H9 (cell line): ENCODE results near the gene SLC6A19. TPM values are rescaled to one million over a fixed set of nuclear protein-coding genes. Genes with fewer than 3 reads are reported as not detected.

Source experiments
- DNase-seq: peaks from one replicate; pipeline ENCODE4 v3.0.0-alpha.2; 2017
- H2AFZ ChIP-seq: one replicate; pipeline ENCODE4 v1.6.1; 2013; ENCODE audit warnings: mild to moderate bottlenecking, low read length, control low read depth, moderate library complexity
- H2AK5ac ChIP-seq: 2 replicates; pipeline ENCODE4 v1.6.1; 2013; ENCODE audit warnings: low read length, control low read depth, mixed read lengths; ENCODE audit not compliant: insufficient read length
- H2BK120ac ChIP-seq: one replicate; pipeline ENCODE4 v1.6.1; 2013; ENCODE audit warnings: low read depth, mild to moderate bottlenecking, low read length, control low read depth, inconsistent platforms; ENCODE audit not compliant: poor library complexity, severe bottlenecking
- H2BK12ac ChIP-seq: 2 replicates; pipeline ENCODE4 v1.6.1; 2013; ENCODE audit warnings: low read length, control low read depth, mixed read lengths, low read depth; ENCODE audit not compliant: insufficient read length
- H2BK15ac ChIP-seq: 2 replicates; pipeline ENCODE4 v1.6.1; 2013; ENCODE audit warnings: low read depth, low read length, control low read depth
- H2BK20ac ChIP-seq: one replicate; pipeline ENCODE4 v1.6.1; 2013; ENCODE audit warnings: low read depth, mild to moderate bottlenecking, low read length, control low read depth, inconsistent platforms; ENCODE audit not compliant: poor library complexity, severe bottlenecking
- H2BK5ac ChIP-seq: 2 replicates; pipeline ENCODE4 v1.6.1; 2013; ENCODE audit warnings: low read length, control low read depth, mixed read lengths; ENCODE audit not compliant: insufficient read length
- H3K14ac ChIP-seq: 2 replicates; pipeline ENCODE4 v1.6.1; 2013; ENCODE audit warnings: low read length, control low read depth; ENCODE audit not compliant: insufficient read depth
- H3K18ac ChIP-seq: 2 replicates; pipeline ENCODE4 v1.6.1; 2013; ENCODE audit warnings: low read depth, mild to moderate bottlenecking, mixed read lengths, low read length, control low read depth; ENCODE audit not compliant: insufficient read length
- H3K23ac ChIP-seq: 2 replicates; pipeline ENCODE4 v1.6.1; 2013; ENCODE audit warnings: low read length, control low read depth, mixed read lengths, low read depth; ENCODE audit not compliant: insufficient read length
- H3K23me2 ChIP-seq: 2 replicates; pipeline ENCODE4 v1.6.1; 2013; ENCODE audit warnings: low read depth, mild to moderate bottlenecking, mixed read lengths, low read length, control low read depth; ENCODE audit not compliant: insufficient read length, poor library complexity, severe bottlenecking
- H3K27ac ChIP-seq: 2 replicates; pipeline ENCODE4 v1.5.1; 2013; ENCODE audit warnings: low read length, control low read depth, mixed read lengths, low read depth; ENCODE audit not compliant: insufficient read length
- H3K27me3 ChIP-seq: 2 replicates; pipeline ENCODE4 v1.6.1; 2013; ENCODE audit warnings: low read length, control low read depth, inconsistent platforms; ENCODE audit not compliant: insufficient read depth
- H3K4ac ChIP-seq: 2 replicates; pipeline ENCODE4 v1.6.1; 2013; ENCODE audit warnings: low read depth, mild to moderate bottlenecking, control low read depth, inconsistent platforms, low read length, moderate library complexity
- H3K4me1 ChIP-seq: 2 replicates; pipeline ENCODE4 v1.6.1; 2013; ENCODE audit warnings: low read length, control low read depth, inconsistent platforms; ENCODE audit not compliant: insufficient read depth
- H3K4me2 ChIP-seq: 2 replicates; pipeline ENCODE4 v1.6.1; 2013; ENCODE audit warnings: low read length, control low read depth, mixed read lengths; ENCODE audit not compliant: insufficient read length, insufficient read depth
- H3K56ac ChIP-seq: 2 replicates; pipeline ENCODE4 v1.6.1; 2013; ENCODE audit warnings: low read depth, mild to moderate bottlenecking, mixed read lengths, low read length, control low read depth; ENCODE audit not compliant: insufficient read length
- H3K79me1 ChIP-seq: 2 replicates; pipeline ENCODE4 v1.6.1; 2013; ENCODE audit warnings: low read depth, mild to moderate bottlenecking, moderate library complexity, low read length, control low read depth, inconsistent platforms; ENCODE audit not compliant: insufficient read depth, poor library complexity, severe bottlenecking
- H3K79me2 ChIP-seq: 2 replicates; pipeline ENCODE4 v1.6.1; 2013; ENCODE audit warnings: low read length, control low read depth, inconsistent platforms; ENCODE audit not compliant: insufficient read depth
- H3K9ac ChIP-seq: 2 replicates; pipeline ENCODE4 v1.6.1; 2013; ENCODE audit warnings: low read length, control low read depth, mixed read lengths; ENCODE audit not compliant: insufficient read length; ENCODE audit errors: extremely low read depth
- H3K9me3 ChIP-seq: one replicate; pipeline ENCODE4 v1.6.1; 2013; ENCODE audit warnings: low read depth, low read length, inconsistent platforms; ENCODE audit not compliant: control insufficient read depth
- H3T11ph ChIP-seq: one replicate; pipeline ENCODE4 v1.6.1; 2013; ENCODE audit warnings: mild to moderate bottlenecking, low read length, control low read depth, inconsistent platforms
- H4K20me1 ChIP-seq: one replicate; pipeline ENCODE4 v1.6.1; 2013; ENCODE audit not compliant: control insufficient read depth, insufficient read length, insufficient read depth
- H4K5ac ChIP-seq: 2 replicates; pipeline ENCODE4 v1.6.1; 2013; ENCODE audit warnings: low read depth, mild to moderate bottlenecking, mixed read lengths, low read length, control low read depth; ENCODE audit not compliant: insufficient read length
- H4K8ac ChIP-seq: replicated peaks from 2 replicates; pipeline ENCODE4 v1.6.1; 2013; ENCODE audit warnings: low read length, control low read depth, mixed read lengths, low read depth; ENCODE audit not compliant: insufficient read length
- H4K91ac ChIP-seq: 2 replicates; pipeline ENCODE4 v1.6.1; 2013; ENCODE audit warnings: low read depth, mild to moderate bottlenecking, moderate library complexity, mixed read lengths, low read length, control low read depth; ENCODE audit not compliant: insufficient read length
- H3K27ac Mint-ChIP-seq, 3 experiments: 2 replicates in 2 of 3; 3 replicates in 1 of 3; pipeline ENCODE4 v1.8.0; 2020 to 2021; ENCODE audit warnings: mixed read lengths in 3 of 3, mild to moderate bottlenecking in 1 of 3, moderate library complexity in 1 of 3
- H3K27me3 Mint-ChIP-seq: 2 replicates; pipeline ENCODE4 v1.8.0; 2021; ENCODE audit warnings: low read depth, mild to moderate bottlenecking, moderate library complexity, mixed read lengths
- H3K36me3 Mint-ChIP-seq, 3 experiments: 2 replicates in 2 of 3; 3 replicates in 1 of 3; pipeline ENCODE4 v1.8.0; 2020 to 2021; ENCODE audit warnings: low read depth in 3 of 3, mixed read lengths in 3 of 3; ENCODE audit not compliant: insufficient read depth in 1 of 3
- H3K4me1 Mint-ChIP-seq, 2 experiments: 2 replicates each; pipeline ENCODE4 v1.8.0; 2020; ENCODE audit warnings: mixed read lengths in 2 of 2
- H3K4me3 Mint-ChIP-seq, 2 experiments: 2 replicates in 1 of 2; 3 replicates in 1 of 2; pipeline ENCODE4 v1.8.0; 2020 to 2021; ENCODE audit warnings: mild to moderate bottlenecking in 2 of 2, mixed read lengths in 2 of 2, moderate library complexity in 1 of 2
- H3K9me3 Mint-ChIP-seq, 2 experiments: 2 replicates in 1 of 2; 3 replicates in 1 of 2; pipeline ENCODE4 v1.8.0; 2020; ENCODE audit warnings: mild to moderate bottlenecking in 2 of 2, mixed read lengths in 2 of 2, moderate library complexity in 1 of 2
- CTCF ChIP-seq: fragments of 200-600 bp; sonication (generic); conservative IDR thresholded peaks from 3 replicates; pipeline ENCODE4 v1.8.0; 2021; ENCODE audit warnings: antibody characterized with exemption, mild to moderate bottlenecking
- WGBS: extraction: QIAGEN DNeasy Blood & Tissue Kit; methylation state at CpG from one replicate; pipeline ENCODE4 v1.1.7; 2013; ENCODE audit warnings: missing lambda C conversion rate, low lambda C conversion rate, mixed read lengths; ENCODE audit not compliant: insufficient read length; ENCODE audit errors: extremely low coverage; 5-methylcytosine and 5-hydroxymethylcytosine counted together
- total RNA-seq: library from RNA; stranded (reverse); gene quantifications from 2 replicates; pipeline ENCODE4 v1.2.1, GENCODE V29; 2021

The SLC6A19 gene
- total RNA-seq, 1 experiment from 2014 or later = not detected

GRCh38 chr5:1242733-1243486, 41.5 kb downstream of the SLC6A19 start:
- H3K79me1 ChIP-seq = no peaks in the 10 kb centered on the region
- no peak overlapping the region for H3K18ac ChIP-seq
- H3K27ac ChIP-seq = no peak overlapping the region
- TF ChIP-seq CTCF = no peak
- Mint-ChIP-seq H3K27me3 (peaks cover 5% of the 10 kb centered on the region), H3K9me3 (no peaks in the 10 kb centered on the region), H3K4me3 (no peak overlapping the region), H3K27ac (no peak overlapping the region), H3K36me3 (no peaks in the 10 kb centered on the region), H3K4me1 (peaks cover 4 to 16% of the 10 kb centered on the region in 2 experiments)
- H3K79me2 ChIP-seq = no peaks in the 10 kb centered on the region
- WGBS = no CpG with 5 or more reads among the region's 14 CpGs
- no peak overlapping the region for H2BK120ac ChIP-seq
- no peak overlapping the region for H3K23ac ChIP-seq
- H2BK5ac ChIP-seq = no peak overlapping the region
- H3K4me1 ChIP-seq = no peaks in the 10 kb centered on the region
- H3K56ac ChIP-seq = no peak overlapping the region
- H2AFZ ChIP-seq = no peak overlapping the region
- H3K4ac ChIP-seq = no peak overlapping the region
- no peaks in the 10 kb centered on the region for H3K27me3 ChIP-seq
- no peak overlapping the region for H3K14ac ChIP-seq
- H2AK5ac ChIP-seq = no peak overlapping the region
- no peak overlapping the region for H2BK20ac ChIP-seq
- H3K9ac ChIP-seq = no peak overlapping the region
- no peak for DNase-seq
- H3K23me2 ChIP-seq = no peaks in the 10 kb centered on the region
- no peak overlapping the region for H4K8ac ChIP-seq
- H3T11ph ChIP-seq = no peak overlapping the region
- no peak overlapping the region for H4K91ac ChIP-seq
- H3K4me2 ChIP-seq = no peak overlapping the region
- H4K20me1 ChIP-seq = no peaks in the 10 kb centered on the region
- H2BK12ac ChIP-seq = no peak overlapping the region
- H2BK15ac ChIP-seq = no peak overlapping the region
- H4K5ac ChIP-seq = no peak overlapping the region
- H3K9me3 ChIP-seq = no peaks in the 10 kb centered on the region
